ENCODE data around the gene VIPR1. TPM values are rescaled to one million over a fixed set of nuclear protein-coding genes. Genes with fewer than 3 reads are reported as not detected.

Gene VIPR1
- total RNA-seq, 4 donors from 2014 or later, result 2.4 to 17.3 (median 10.4) TPM

DNA sequence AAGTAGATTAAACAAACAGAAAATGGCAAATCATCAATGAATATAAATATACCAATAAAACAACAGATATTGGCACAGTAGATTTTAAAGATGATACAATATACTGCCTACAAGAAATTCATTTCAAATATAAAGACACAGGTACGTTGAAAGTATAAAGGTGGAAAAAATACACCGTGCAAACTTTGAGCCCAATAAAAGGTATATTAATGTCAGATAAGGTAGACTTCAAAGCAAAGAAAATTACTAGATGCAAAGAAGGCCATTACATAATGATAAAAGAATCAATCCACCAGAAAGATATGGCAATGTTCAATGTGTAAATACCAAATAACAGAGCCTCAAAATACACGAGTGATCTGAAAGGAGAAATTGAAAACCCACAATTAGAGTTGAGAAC, 34.3 kb upstream of the VIPR1 start:
- Histone ChIP-seq H3K4me1 (no peaks in the 10 kb centered on the region), H3K4me3 (no peak overlapping the region), H3K27ac (no peak overlapping the region), H3K36me3 (no peaks in the 10 kb centered on the region), H3K9me3 (no peaks in the 10 kb centered on the region), H3K27me3 (no peaks in the 10 kb centered on the region)
- WGBS, 2 donors, result 79 to 88% methylated on average over 3 of the region's 3 CpGs
- TF ChIP-seq POLR2A (IDR thresholded peaks at IDR 0.05) (no peak), EP300 (IDR thresholded peaks at IDR 0.05) (no peak)
- TF ChIP-seq, protein P1, sequence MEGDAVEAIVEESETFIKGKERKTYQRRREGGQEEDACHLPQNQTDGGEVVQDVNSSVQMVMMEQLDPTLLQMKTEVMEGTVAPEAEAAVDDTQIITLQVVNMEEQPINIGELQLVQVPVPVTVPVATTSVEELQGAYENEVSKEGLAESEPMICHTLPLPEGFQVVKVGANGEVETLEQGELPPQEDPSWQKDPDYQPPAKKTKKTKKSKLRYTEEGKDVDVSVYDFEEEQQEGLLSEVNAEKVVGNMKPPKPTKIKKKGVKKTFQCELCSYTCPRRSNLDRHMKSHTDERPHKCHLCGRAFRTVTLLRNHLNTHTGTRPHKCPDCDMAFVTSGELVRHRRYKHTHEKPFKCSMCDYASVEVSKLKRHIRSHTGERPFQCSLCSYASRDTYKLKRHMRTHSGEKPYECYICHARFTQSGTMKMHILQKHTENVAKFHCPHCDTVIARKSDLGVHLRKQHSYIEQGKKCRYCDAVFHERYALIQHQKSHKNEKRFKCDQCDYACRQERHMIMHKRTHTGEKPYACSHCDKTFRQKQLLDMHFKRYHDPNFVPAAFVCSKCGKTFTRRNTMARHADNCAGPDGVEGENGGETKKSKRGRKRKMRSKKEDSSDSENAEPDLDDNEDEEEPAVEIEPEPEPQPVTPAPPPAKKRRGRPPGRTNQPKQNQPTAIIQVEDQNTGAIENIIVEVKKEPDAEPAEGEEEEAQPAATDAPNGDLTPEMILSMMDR (IDR thresholded peaks at IDR 0.05), result no peak
- no peak for DNase-seq (ENCODE audit: low spot score in 2 of 2)

DNA sequence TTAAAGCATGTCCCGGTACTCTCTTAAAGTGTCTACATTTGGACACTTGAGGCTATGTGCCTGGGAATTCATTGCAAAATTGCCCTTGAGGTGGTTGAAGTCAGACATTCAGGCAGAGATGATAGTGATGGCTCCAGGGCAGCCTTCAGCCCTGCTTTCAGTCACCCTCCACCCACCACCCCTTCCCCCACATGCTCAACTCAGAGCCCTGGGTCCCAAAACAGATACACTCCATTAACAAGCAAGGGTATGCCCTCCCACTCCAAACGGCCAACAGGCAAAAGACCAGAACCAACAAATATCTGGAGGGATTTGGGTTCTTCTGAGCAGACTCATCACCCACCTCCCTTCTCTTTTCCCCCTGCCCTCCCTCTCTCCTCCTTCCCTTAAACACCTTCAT, 29.9 kb upstream of the VIPR1 start:
- Histone ChIP-seq H3K9me3 (no peaks in the 10 kb centered on the region), H3K27me3 (no peaks in the 10 kb centered on the region), H3K36me3 (no peaks in the 10 kb centered on the region), H3K4me3 (no peak overlapping the region), H3K4me1 (no peaks in the 10 kb centered on the region), H3K27ac (no peak overlapping the region)
- DNase-seq (ENCODE audit: low spot score in 2 of 2), result no peak
- no peak for TF ChIP-seq POLR2A (IDR thresholded peaks at IDR 0.05)
- TF ChIP-seq, protein P1 (IDR thresholded peaks at IDR 0.05), result no peak
- no peak for TF ChIP-seq EP300 (IDR thresholded peaks at IDR 0.05)
- WGBS, 2 donors, result 65 to 66% methylated on average over 2 of the region's 2 CpGs

DNA sequence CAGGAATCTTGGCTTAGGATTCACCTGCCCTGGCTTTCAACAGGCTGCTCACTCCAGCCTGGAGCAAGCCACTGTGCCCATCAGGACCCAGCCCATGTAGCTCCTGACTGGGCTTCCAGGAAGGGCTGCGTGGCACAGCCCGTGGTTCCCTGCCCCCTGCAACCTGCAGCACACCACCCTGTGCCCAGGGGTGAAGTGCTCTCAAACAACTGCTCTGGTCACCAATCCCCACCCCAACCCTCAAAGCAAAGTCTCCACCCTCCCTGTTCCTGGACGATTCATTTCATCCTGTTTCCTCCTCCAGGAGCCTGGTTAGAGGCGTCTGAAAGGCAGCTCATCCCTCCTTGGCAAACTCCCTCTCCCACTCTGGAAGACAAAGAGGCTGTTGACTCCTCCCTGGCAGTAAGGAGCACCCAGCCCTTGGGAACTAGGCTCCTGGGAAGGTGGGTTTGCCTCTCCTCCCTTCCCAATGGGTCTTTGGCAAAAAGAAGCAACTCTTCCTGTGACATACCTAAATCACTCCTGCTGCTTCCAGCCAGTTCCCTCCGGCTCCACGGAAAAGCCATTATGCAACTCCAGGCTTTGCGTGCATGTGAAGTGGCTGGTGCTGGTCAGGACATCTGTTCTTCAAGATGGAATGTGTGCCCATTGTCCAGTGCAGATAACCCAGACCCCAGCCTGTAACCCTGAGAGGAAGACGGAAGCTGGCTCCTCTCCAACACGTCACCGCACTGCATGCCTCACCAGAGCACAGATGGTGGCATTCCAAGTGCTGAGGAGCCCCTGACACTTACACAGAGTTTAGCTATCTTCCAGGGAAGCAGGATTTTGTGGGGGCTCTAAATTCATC, 29.1 kb upstream of the VIPR1 start:
- H3K4me1 ChIP-seq, result no peaks in the 10 kb centered on the region
- no peaks in the 10 kb centered on the region for H3K36me3 ChIP-seq
- H3K9me3 ChIP-seq, result no peaks in the 10 kb centered on the region
- H3K27me3 ChIP-seq, result no peaks in the 10 kb centered on the region
- no peak for DNase-seq (ENCODE audit: low spot score in 2 of 2)
- no peak overlapping the region for H3K4me3 ChIP-seq
- no peak overlapping the region for H3K27ac ChIP-seq
- TF ChIP-seq EP300 (IDR thresholded peaks at IDR 0.05) (no peak), POLR2A (IDR thresholded peaks at IDR 0.05) (no peak)
- TF ChIP-seq, protein P1 (IDR thresholded peaks at IDR 0.05), result no peak
- WGBS, 2 donors, result 33 to 56% methylated on average over 9 to 10 of the region's 10 CpGs

DNA sequence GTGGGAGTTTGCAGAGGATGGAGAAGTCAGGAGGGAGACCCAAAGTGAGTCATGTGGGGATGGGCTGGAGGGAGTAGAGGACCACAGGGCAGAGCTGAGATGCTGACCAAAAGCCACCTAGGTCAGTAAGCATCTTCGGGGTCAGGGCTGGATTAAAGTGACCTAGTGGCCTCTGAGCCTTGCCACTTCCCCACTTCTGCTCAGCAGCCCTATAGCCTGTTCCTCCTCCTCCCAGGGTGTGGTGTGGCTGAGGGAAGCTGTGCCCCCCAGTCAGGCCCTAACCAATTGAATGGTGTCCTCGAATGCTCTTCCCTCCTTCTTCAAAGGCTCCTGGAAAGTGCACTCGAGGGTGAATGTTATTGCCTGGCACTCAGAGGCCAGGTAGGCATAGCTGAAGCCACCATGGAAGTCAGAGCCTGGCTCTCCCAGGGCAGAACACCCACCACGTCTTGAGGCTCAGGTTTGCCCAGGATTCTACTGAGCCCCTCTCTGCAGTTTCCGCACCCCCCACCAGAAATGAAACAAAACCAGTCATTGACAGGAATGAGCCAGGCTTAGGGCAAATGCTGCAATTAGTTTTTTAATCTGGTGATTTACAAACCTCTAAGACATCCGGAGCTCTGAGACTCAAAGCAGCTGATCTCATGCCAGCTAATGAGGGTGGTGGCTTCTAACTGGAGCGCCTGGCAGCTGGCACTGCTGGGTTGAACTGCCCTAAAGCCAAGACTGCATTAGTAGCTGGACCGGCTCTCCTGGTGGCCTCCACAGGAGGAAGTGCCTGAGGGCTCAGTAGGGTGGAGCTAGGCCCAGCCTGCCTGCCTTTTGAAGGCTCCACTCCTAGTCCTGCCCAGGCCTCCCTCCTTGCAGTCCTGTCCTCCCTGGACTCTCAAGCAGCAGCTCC, 26.0 kb upstream of the VIPR1 start:
- TF ChIP-seq EP300 (IDR thresholded peaks at IDR 0.05), result no peak
- TF ChIP-seq POLR2A (IDR thresholded peaks at IDR 0.05), result no peak
- TF ChIP-seq, protein P1 (IDR thresholded peaks at IDR 0.05), result no peak
- H3K27me3 ChIP-seq, result no peaks in the 10 kb centered on the region
- no peak overlapping the region for H3K27ac ChIP-seq
- WGBS, 2 donors, result 34 to 63% methylated on average over 7 to 8 of the region's 8 CpGs
- H3K4me1 ChIP-seq, result no peaks in the 10 kb centered on the region
- H3K4me3 ChIP-seq, result no peak overlapping the region
- H3K36me3 ChIP-seq, result no peaks in the 10 kb centered on the region
- no peak for DNase-seq (ENCODE audit: low spot score in 2 of 2)
- peaks cover 0 to 21% (median 0%) of the 10 kb centered on the region in 4 donors for H3K9me3 ChIP-seq

DNA sequence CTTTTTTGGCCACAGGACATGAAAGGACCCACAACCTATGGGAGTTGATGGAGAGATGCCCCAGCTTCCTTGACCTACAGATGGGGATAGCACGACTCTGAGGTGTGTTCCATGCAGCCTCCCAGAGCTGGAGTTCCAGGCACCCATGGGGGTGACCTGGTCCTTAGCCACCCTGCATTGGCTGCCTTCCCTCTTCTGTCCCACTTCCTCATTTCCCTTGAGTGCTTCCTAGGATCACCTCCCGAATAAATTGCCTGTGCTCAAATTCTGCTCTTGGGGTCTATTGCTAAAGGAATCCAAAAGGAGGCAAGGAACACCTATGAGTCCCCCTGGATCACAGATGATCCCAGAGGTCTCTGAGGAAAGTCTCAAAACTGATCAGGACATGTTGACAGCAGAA, 24.7 kb upstream of the VIPR1 start:
- TF ChIP-seq, protein P1 (IDR thresholded peaks at IDR 0.05), result no peak
- TF ChIP-seq POLR2A (IDR thresholded peaks at IDR 0.05) (no peak), EP300 (IDR thresholded peaks at IDR 0.05) (no peak)
- 68 to 83% methylated on average over 2 of the region's 2 CpGs for WGBS, 2 donors

More for the DNA sequence above, 24.7 kb upstream of the VIPR1 start:
- no peak for DNase-seq (ENCODE audit: low spot score in 2 of 2)
- no peaks in the 10 kb centered on the region for H3K36me3 ChIP-seq
- no peak overlapping the region for H3K27ac ChIP-seq
- no peak overlapping the region for H3K4me3 ChIP-seq
- H3K9me3 ChIP-seq, result peaks cover 0 to 28% (median 3%) of the 10 kb centered on the region in 4 donors
- no peaks in the 10 kb centered on the region for H3K4me1 ChIP-seq
- no peaks in the 10 kb centered on the region for H3K27me3 ChIP-seq
